C4-2B (cell line): ENCODE measurements around the gene P2RX1.

Source experiments
- CTCF ChIP-seq: fragments of 450-650 bp; conservative IDR thresholded peaks from 2 replicates; pipeline ENCODE4 v1.5.1; 2017; ENCODE audit warnings: mild to moderate bottlenecking
- ZFX ChIP-seq: fragments of 450-650 bp; IDR thresholded peaks from 2 replicates; pipeline ENCODE4 v1.6.1; 2017

GRCh38 chr17:3851461-3852100 lies 64.7 kb downstream of the P2RX1 start:
- TF ChIP-seq CTCF = no peak
- TF ChIP-seq ZFX = no peak
